AG10803 (cell line): ENCODE results near the gene RIPOR3.
"Not testable (repeated sequence)": the region's sequence is repeated elsewhere in the genome, so short reads cannot be mapped to it uniquely, and the experiment has no call there.

ENCODE experiments used
- DNase-seq: peaks from one replicate; pipeline ENCODE4 v3.0.0; 2010; ENCODE audit warnings: low read depth
- H3K4me3 ChIP-seq: 2 replicates; pipeline ENCODE4 v1.5.1; 2011; ENCODE audit warnings: mild to moderate bottlenecking, low read length, control low read depth
- CTCF ChIP-seq: conservative IDR thresholded peaks from 2 replicates; pipeline ENCODE4 v1.5.1; 2011; ENCODE audit warnings: mild to moderate bottlenecking, low read length, control low read depth, inconsistent platforms

RIPOR3 gene

GRCh38 chr20:50574586-50574985, 116.8 kb downstream of the RIPOR3 start:
- H3K4me3 ChIP-seq = no peak overlapping the region
- TF ChIP-seq CTCF = no peak
- no peak for DNase-seq

- H3K4me3 ChIP-seq = no peak overlapping the region
- no peak for DNase-seq
- no peak for TF ChIP-seq CTCF
Measured at GRCh38 chr20:50574108-50574507, 117.2 kb downstream of the RIPOR3 start.

- peak; percentile 97 for DNase-seq
- no peak overlapping the region for H3K4me3 ChIP-seq
- no peak for TF ChIP-seq CTCF
Measured at GRCh38 chr20:50572938-50573777, 118.2 kb downstream of the RIPOR3 start.

- no peak for DNase-seq
- no peak for TF ChIP-seq CTCF
- no peak overlapping the region for H3K4me3 ChIP-seq
Measured at GRCh38 chr20:50571466-50571865, 119.9 kb downstream of the RIPOR3 start.

GRCh38 chr20:50569864-50570836, 121.2 kb downstream of the RIPOR3 start:
- DNase-seq = no peak
- no peak overlapping the region for H3K4me3 ChIP-seq
- TF ChIP-seq CTCF = peak; percentile 47

GRCh38 chr20:50569487-50569863, 121.9 kb downstream of the RIPOR3 start:
- not testable (repeated sequence) for H3K4me3 ChIP-seq, DNase-seq

- DNase-seq = no peak
- no peak for TF ChIP-seq CTCF
- no peak overlapping the region for H3K4me3 ChIP-seq
Measured at GRCh38 chr20:50568549-50568942, 122.8 kb downstream of the RIPOR3 start.
